ENCODE measurements around the gene ZC3H12C. TPM values are rescaled to one million over a fixed set of nuclear protein-coding genes. Genes with fewer than 3 reads are reported as not detected.
"Not testable (repeated sequence)": the region's sequence is repeated elsewhere in the genome, so short reads cannot be mapped to it uniquely, and the experiment has no call there.

Gene ZC3H12C
- total RNA-seq, 4 donors from 2014 or later: 5.7 to 17.3 (median 11.4) TPM

DNA sequence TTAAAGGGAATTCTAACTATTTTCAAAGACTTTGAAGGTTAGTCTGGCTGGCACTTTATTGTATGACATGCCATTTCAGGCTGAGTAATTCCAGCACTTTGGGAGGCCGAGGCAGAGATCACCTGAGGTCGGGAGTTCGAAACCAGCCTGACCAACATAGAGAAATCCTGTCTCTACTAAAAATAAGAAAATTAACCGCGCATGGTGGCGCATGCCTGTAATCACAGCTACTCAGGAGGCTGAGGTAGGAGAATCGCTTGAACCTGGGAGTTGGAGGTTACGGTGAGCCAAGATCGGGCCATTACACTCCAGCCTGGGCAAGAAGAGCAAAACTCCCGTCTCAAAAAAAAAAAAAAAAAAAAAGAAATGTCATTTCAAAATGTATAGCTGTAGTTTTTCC lies 107.6 kb downstream of the ZC3H12C start:
- Histone ChIP-seq H3K9me3 (no peaks in the 10 kb centered on the region), H3K4me3 (no peak overlapping the region), H3K27ac (no peak overlapping the region), H3K27me3 (no peaks in the 10 kb centered on the region), H3K36me3 (no peaks in the 10 kb centered on the region), H3K4me1 (no peaks in the 10 kb centered on the region)
- TF ChIP-seq, protein P1, sequence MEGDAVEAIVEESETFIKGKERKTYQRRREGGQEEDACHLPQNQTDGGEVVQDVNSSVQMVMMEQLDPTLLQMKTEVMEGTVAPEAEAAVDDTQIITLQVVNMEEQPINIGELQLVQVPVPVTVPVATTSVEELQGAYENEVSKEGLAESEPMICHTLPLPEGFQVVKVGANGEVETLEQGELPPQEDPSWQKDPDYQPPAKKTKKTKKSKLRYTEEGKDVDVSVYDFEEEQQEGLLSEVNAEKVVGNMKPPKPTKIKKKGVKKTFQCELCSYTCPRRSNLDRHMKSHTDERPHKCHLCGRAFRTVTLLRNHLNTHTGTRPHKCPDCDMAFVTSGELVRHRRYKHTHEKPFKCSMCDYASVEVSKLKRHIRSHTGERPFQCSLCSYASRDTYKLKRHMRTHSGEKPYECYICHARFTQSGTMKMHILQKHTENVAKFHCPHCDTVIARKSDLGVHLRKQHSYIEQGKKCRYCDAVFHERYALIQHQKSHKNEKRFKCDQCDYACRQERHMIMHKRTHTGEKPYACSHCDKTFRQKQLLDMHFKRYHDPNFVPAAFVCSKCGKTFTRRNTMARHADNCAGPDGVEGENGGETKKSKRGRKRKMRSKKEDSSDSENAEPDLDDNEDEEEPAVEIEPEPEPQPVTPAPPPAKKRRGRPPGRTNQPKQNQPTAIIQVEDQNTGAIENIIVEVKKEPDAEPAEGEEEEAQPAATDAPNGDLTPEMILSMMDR (IDR thresholded peaks at IDR 0.05): no peak
- no peak for TF ChIP-seq POLR2A (IDR thresholded peaks at IDR 0.05)
- no peak for DNase-seq

DNA sequence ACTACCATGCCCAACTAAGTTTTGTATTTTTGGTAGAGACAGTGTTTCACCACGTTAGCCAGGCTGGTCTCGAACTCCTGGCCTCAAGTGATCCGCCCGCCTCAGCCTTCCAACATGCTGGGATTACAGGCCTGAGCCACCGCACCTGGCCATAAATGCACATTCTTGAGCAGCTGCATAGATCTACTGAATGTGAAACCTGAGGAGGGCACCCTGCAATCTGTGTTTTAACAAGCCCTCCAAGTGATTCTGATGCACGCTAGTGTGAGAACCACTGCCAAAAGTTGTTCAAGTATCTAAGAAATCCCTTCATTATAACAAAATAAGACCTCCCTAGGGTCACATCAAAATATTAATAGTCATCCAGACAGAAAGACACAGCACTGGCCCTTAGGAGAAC lies 113.9 kb downstream of the ZC3H12C start:
- H3K27me3 ChIP-seq: no peaks in the 10 kb centered on the region
- H3K36me3 ChIP-seq: no peaks in the 10 kb centered on the region
- H3K4me1 ChIP-seq: no peaks in the 10 kb centered on the region
- TF ChIP-seq, protein P1 (IDR thresholded peaks at IDR 0.05): no peak
- H3K27ac ChIP-seq: no peak overlapping the region
- H3K4me3 ChIP-seq: no peak overlapping the region
- no peak for DNase-seq
- H3K9me3 ChIP-seq: no peaks in the 10 kb centered on the region

DNA sequence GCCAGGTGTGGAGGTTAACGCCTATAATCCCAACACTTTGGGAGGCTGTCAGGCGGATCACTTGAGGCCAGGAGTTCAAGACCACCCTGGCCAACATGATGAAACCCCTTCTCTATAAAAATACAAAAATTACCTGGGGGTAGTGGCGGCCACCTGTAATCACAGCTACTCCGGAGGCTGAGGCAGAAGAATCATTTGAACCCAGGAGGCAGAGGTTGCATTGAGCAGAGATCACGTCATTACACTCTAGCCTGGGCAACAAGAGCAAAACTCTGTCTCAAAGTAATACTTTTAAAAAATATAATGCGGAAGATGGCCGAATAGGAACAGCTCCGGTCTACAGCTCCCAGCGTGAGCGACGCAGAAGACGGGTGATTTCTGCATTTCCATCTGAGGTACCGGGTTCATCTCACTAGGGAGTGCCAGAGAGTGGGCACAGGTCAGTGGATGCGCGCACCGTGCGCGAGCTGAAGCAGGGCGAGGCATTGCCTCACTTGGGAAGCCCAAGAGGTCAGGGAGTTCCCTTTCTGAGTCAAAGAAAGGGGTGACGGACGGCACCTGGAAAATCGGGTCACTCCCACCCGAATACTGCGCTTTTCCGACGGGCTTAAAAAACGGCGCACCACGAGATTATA lies 115.6 kb downstream of the ZC3H12C start:
- not testable (repeated sequence) for DNase-seq, H3K4me1 ChIP-seq, H3K27ac ChIP-seq, H3K27me3 ChIP-seq, H3K36me3 ChIP-seq, H3K9me3 ChIP-seq
- peak overlapping the region in 1 of 4 donors; percentile 7 for H3K4me3 ChIP-seq

DNA sequence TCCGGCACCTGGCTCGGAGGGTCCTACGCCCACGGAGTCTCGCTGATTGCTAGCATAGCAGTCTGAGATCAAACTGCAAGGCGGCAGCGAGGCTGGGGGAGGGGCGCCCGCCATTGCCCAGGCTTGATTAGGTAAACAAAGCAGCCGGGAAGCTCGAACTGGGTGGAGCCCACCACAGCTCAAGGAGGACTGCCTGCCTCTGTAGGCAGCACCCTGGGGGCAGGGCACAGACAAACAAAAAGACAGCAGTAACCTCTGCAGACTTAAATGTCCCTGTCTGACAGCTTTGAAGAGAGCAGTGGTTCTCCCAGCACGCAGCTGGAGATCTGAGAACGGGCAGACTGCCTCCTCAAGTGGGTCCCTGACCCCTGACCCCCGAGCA lies 116.1 kb downstream of the ZC3H12C start:
- DNase-seq, H3K9me3 ChIP-seq, H3K36me3 ChIP-seq, H3K27ac ChIP-seq, H3K27me3 ChIP-seq, H3K4me1 ChIP-seq: not testable (repeated sequence)
- H3K4me3 ChIP-seq: peak overlapping the region in 1 of 4 donors; percentile 7

DNA sequence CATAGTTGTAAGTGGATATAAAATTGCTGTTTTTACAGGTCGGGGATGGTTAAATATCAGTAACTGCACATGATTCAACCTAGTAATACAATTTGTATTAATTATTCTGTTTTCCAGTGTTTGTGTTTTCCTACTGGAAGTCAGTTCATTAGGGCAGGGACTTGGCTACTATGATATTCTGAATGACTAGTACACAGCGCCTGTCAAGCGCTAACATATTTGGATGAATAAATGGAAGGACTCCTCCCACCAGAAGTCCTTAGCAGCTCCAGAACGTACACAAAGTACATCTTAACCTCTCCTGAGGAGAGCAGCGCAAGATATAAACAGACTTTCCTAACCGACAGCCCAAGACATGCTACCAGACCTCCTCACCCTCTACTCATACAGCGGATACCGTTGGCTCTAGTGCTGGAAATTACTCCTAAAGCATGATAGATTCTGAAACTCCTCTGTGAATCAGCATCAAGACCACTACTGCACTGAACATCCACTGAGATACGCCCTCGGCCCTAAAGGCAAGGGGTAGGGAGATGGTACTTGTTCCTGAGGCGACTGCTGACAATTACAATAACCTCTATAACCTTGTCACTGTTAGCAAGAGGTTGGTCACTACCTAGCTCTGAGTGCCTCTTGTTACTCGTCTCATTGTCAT lies 124.2 kb downstream of the ZC3H12C start:
- H3K27ac ChIP-seq: no peak overlapping the region
- no peak overlapping the region for H3K4me3 ChIP-seq
- no peaks in the 10 kb centered on the region for H3K27me3 ChIP-seq
- no peaks in the 10 kb centered on the region for H3K9me3 ChIP-seq
- H3K36me3 ChIP-seq: no peaks in the 10 kb centered on the region
- DNase-seq: no peak
- TF ChIP-seq POLR2A (IDR thresholded peaks at IDR 0.05): no peak
- TF ChIP-seq, protein P1 (IDR thresholded peaks at IDR 0.05): no peak
- H3K4me1 ChIP-seq: no peaks in the 10 kb centered on the region

DNA sequence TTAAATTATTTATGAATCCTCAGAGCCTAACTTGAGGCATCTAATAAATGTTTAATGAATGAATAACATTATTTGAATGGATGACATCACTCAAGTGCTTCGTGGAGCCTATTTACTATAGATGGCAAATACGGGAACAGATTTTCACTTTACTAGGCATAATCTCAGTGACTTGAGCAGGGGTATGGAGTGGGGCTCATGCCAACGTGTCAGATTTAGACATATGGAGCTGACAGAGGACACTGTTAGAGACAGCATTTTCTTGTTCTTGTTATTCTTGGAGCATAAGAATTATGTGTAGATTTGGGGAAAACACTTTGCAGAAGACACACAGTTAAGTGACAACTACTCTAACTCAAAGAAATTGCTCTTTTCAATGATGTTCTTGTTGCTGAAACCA lies 124.7 kb downstream of the ZC3H12C start:
- no peaks in the 10 kb centered on the region for H3K27me3 ChIP-seq
- H3K4me3 ChIP-seq: no peak overlapping the region
- H3K9me3 ChIP-seq: no peaks in the 10 kb centered on the region
- DNase-seq: no peak
- no peaks in the 10 kb centered on the region for H3K4me1 ChIP-seq
- no peak overlapping the region for H3K27ac ChIP-seq
- no peak for TF ChIP-seq POLR2A (IDR thresholded peaks at IDR 0.05)
- TF ChIP-seq, protein P1 (IDR thresholded peaks at IDR 0.05): no peak
- no peaks in the 10 kb centered on the region for H3K36me3 ChIP-seq

Measured in Peyer's patch (tissue), 4 donors.